ENCODE measurements around the gene AHRR.
"Not testable (repeated sequence)": the region's sequence is repeated elsewhere in the genome, so short reads cannot be mapped to it uniquely, and the experiment has no call there.

Gene AHRR

DNA sequence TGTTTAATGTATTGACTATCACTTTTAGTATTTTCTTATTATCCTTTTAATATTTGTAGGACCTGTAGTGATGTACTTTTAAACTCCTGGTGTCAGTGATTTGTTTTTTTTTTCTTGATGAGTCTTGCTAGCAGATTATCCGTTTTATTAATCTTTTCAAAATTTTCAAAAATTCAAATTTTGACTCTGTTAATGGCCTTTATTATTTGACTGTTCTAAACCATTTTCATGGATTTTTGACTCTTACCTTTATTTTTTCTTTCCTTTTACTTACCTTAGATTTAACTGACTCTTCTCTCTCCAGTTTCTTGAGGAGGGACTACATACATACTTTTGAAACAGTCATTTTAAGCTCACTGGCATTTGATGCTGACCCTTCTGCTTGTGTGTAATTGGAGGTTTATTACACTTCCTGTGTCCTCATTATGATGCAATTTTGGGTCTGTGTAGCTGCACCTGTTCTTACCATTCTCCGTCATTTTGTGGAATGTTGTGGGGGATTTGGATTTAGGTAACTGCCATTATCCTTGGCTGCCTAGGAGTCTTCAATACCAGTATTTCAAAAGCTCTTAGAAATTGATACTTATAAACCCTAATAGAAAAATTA is 89.5 kb downstream of the AHRR start:
- H3K27me3 ChIP-seq (ENCODE audit: control insufficient read depth in 5 of 5, insufficient read depth in 4 of 5, low read length in 5 of 5) = no peaks in the 10 kb centered on the region
- H3K4me1 ChIP-seq (ENCODE audit: control insufficient read depth in 5 of 5, insufficient read depth in 5 of 5, low read length in 5 of 5) = peaks cover 0 to 8% (median 0%) of the 10 kb centered on the region in 5 donors
- H3K9me3 ChIP-seq (ENCODE audit: control insufficient read depth in 5 of 5, low read length in 5 of 5) = no peaks in the 10 kb centered on the region
- no peak overlapping the region for H3K4me3 ChIP-seq (ENCODE audit: low read depth in 1 of 5, low read length in 5 of 5)
- H3K36me3 ChIP-seq (ENCODE audit: control insufficient read depth in 5 of 5, insufficient read depth in 5 of 5, low read length in 5 of 5) = no peaks in the 10 kb centered on the region
- no peak overlapping the region for H3K27ac ChIP-seq (ENCODE audit: low read depth, low read length)
- H3K9ac ChIP-seq (ENCODE audit: low read length in 5 of 5) = no peak overlapping the region

- H3K27me3 ChIP-seq (ENCODE audit: control insufficient read depth in 5 of 5, insufficient read depth in 4 of 5, low read length in 5 of 5) = no peaks in the 10 kb centered on the region
- no peak overlapping the region for H3K4me3 ChIP-seq (ENCODE audit: low read depth in 1 of 5, low read length in 5 of 5)
- no peaks in the 10 kb centered on the region for H3K9me3 ChIP-seq (ENCODE audit: control insufficient read depth in 5 of 5, low read length in 5 of 5)
- no peak overlapping the region for H3K27ac ChIP-seq (ENCODE audit: low read depth, low read length)
- no peaks in the 10 kb centered on the region for H3K36me3 ChIP-seq (ENCODE audit: control insufficient read depth in 5 of 5, insufficient read depth in 5 of 5, low read length in 5 of 5)
- H3K4me1 ChIP-seq (ENCODE audit: control insufficient read depth in 5 of 5, insufficient read depth in 5 of 5, low read length in 5 of 5) = peaks cover 0 to 9% (median 0%) of the 10 kb centered on the region in 5 donors
- H3K9ac ChIP-seq (ENCODE audit: low read length in 5 of 5) = no peak overlapping the region
These were observed 90.2 kb downstream of the AHRR start for GRCh38 chr5:411728-412127.

GRCh38 chr5:414991-415927 is 93.7 kb downstream of the AHRR start:
- H3K27me3 ChIP-seq (ENCODE audit: control insufficient read depth in 5 of 5, insufficient read depth in 4 of 5, low read length in 5 of 5); H3K9me3 ChIP-seq (ENCODE audit: control insufficient read depth in 5 of 5, low read length in 5 of 5); H3K36me3 ChIP-seq (ENCODE audit: control insufficient read depth in 5 of 5, insufficient read depth in 5 of 5, low read length in 5 of 5); H3K4me1 ChIP-seq (ENCODE audit: control insufficient read depth in 5 of 5, insufficient read depth in 5 of 5, low read length in 5 of 5); H3K4me3 ChIP-seq (ENCODE audit: low read depth in 1 of 5, low read length in 5 of 5); H3K27ac ChIP-seq (ENCODE audit: low read depth, low read length): not testable (repeated sequence)
- H3K9ac ChIP-seq (ENCODE audit: low read length in 5 of 5) = peak overlapping the region in 1 of 5 donors; percentile 90

- Histone ChIP-seq H3K4me1 (ENCODE audit: control insufficient read depth in 5 of 5, insufficient read depth in 5 of 5, low read length in 5 of 5) (peaks cover 0 to 9% (median 0%) of the 10 kb centered on the region in 5 donors), H3K27ac (ENCODE audit: low read depth, low read length) (no peak overlapping the region), H3K27me3 (ENCODE audit: control insufficient read depth in 5 of 5, insufficient read depth in 4 of 5, low read length in 5 of 5) (no peaks in the 10 kb centered on the region), H3K9me3 (ENCODE audit: control insufficient read depth in 5 of 5, low read length in 5 of 5) (no peaks in the 10 kb centered on the region), H3K36me3 (ENCODE audit: control insufficient read depth in 5 of 5, insufficient read depth in 5 of 5, low read length in 5 of 5) (no peaks in the 10 kb centered on the region), H3K9ac (ENCODE audit: low read length in 5 of 5) (peak overlapping the region in 1 of 5 donors; percentile 90), H3K4me3 (ENCODE audit: low read depth in 1 of 5, low read length in 5 of 5) (no peak overlapping the region)
These were observed 94.6 kb downstream of the AHRR start for GRCh38 chr5:415928-416635.

- H3K9ac ChIP-seq (ENCODE audit: low read length in 5 of 5) = no peak overlapping the region
- no peaks in the 10 kb centered on the region for H3K9me3 ChIP-seq (ENCODE audit: control insufficient read depth in 5 of 5, low read length in 5 of 5)
- peaks cover 0 to 9% (median 0%) of the 10 kb centered on the region in 5 donors for H3K4me1 ChIP-seq (ENCODE audit: control insufficient read depth in 5 of 5, insufficient read depth in 5 of 5, low read length in 5 of 5)
- no peaks in the 10 kb centered on the region for H3K27me3 ChIP-seq (ENCODE audit: control insufficient read depth in 5 of 5, insufficient read depth in 4 of 5, low read length in 5 of 5)
- H3K27ac ChIP-seq (ENCODE audit: low read depth, low read length) = no peak overlapping the region
- no peak overlapping the region for H3K4me3 ChIP-seq (ENCODE audit: low read depth in 1 of 5, low read length in 5 of 5)
- H3K36me3 ChIP-seq (ENCODE audit: control insufficient read depth in 5 of 5, insufficient read depth in 5 of 5, low read length in 5 of 5) = no peaks in the 10 kb centered on the region
These were observed 95.1 kb downstream of the AHRR start for GRCh38 chr5:416636-416960.

- Histone ChIP-seq H3K9me3 (ENCODE audit: control insufficient read depth in 5 of 5, low read length in 5 of 5) (no peaks in the 10 kb centered on the region), H3K4me1 (ENCODE audit: control insufficient read depth in 5 of 5, insufficient read depth in 5 of 5, low read length in 5 of 5) (peaks cover 0 to 9% (median 0%) of the 10 kb centered on the region in 5 donors), H3K9ac (ENCODE audit: low read length in 5 of 5) (no peak overlapping the region), H3K27me3 (ENCODE audit: control insufficient read depth in 5 of 5, insufficient read depth in 4 of 5, low read length in 5 of 5) (no peaks in the 10 kb centered on the region), H3K36me3 (ENCODE audit: control insufficient read depth in 5 of 5, insufficient read depth in 5 of 5, low read length in 5 of 5) (no peaks in the 10 kb centered on the region), H3K4me3 (ENCODE audit: low read depth in 1 of 5, low read length in 5 of 5) (no peak overlapping the region), H3K27ac (ENCODE audit: low read depth, low read length) (no peak overlapping the region)
These were observed 96.0 kb downstream of the AHRR start for GRCh38 chr5:417301-418161.

GRCh38 chr5:418162-419121 is 96.9 kb downstream of the AHRR start:
- Histone ChIP-seq H3K9ac (ENCODE audit: low read length in 5 of 5) (peak overlapping the region in 1 of 5 donors; percentile 27), H3K9me3 (ENCODE audit: control insufficient read depth in 5 of 5, low read length in 5 of 5) (no peaks in the 10 kb centered on the region), H3K4me3 (ENCODE audit: low read depth in 1 of 5, low read length in 5 of 5) (no peak overlapping the region), H3K27ac (ENCODE audit: low read depth, low read length) (no peak overlapping the region), H3K36me3 (ENCODE audit: control insufficient read depth in 5 of 5, insufficient read depth in 5 of 5, low read length in 5 of 5) (no peaks in the 10 kb centered on the region), H3K27me3 (ENCODE audit: control insufficient read depth in 5 of 5, insufficient read depth in 4 of 5, low read length in 5 of 5) (peaks cover 0 to under 1% (median 0%) of the 10 kb centered on the region in 5 donors), H3K4me1 (ENCODE audit: control insufficient read depth in 5 of 5, insufficient read depth in 5 of 5, low read length in 5 of 5) (peaks cover 0 to 9% (median 0%) of the 10 kb centered on the region in 5 donors)

- Histone ChIP-seq H3K27me3 (ENCODE audit: control insufficient read depth in 5 of 5, insufficient read depth in 4 of 5, low read length in 5 of 5) (peaks cover 0 to 5% (median 0%) of the 10 kb centered on the region in 5 donors), H3K4me3 (ENCODE audit: low read depth in 1 of 5, low read length in 5 of 5) (no peak overlapping the region), H3K36me3 (ENCODE audit: control insufficient read depth in 5 of 5, insufficient read depth in 5 of 5, low read length in 5 of 5) (no peaks in the 10 kb centered on the region)
These were observed 98.5 kb downstream of the AHRR start for GRCh38 chr5:419970-420369.

More at GRCh38 chr5:419970-420369, 98.5 kb downstream of the AHRR start:
- H3K9me3 ChIP-seq (ENCODE audit: control insufficient read depth in 5 of 5, low read length in 5 of 5) = no peaks in the 10 kb centered on the region
- no peak overlapping the region for H3K27ac ChIP-seq (ENCODE audit: low read depth, low read length)
- no peak overlapping the region for H3K9ac ChIP-seq (ENCODE audit: low read length in 5 of 5)
- H3K4me1 ChIP-seq (ENCODE audit: control insufficient read depth in 5 of 5, insufficient read depth in 5 of 5, low read length in 5 of 5) = peaks cover 0 to 14% (median 0%) of the 10 kb centered on the region in 5 donors

Measured in subcutaneous abdominal adipose tissue (tissue), 5 donors.